Gastrocnemius medialis (tissue), 4 donors: ENCODE results near the gene AKAP6.

Source experiments
- POLR2A ChIP-seq, 2 donors: fragments of 450-650 bp; IDR thresholded peaks; one replicate each; pipeline ENCODE4 v1.6.1; 2017; ENCODE audit warnings: antibody characterized with exemption in 2 of 2, mild to moderate bottlenecking in 2 of 2, moderate library complexity in 2 of 2
- TF ChIP-seq, protein P1 (sequence below), 5 experiments: fragments of 450-650 bp in 3 of 5; fragments of 200-600 bp in 2 of 5; sonication (generic) in 2 of 5; IDR thresholded peaks in 4 of 5; conservative IDR thresholded peaks in 1 of 5; 1 replicate in 4 of 5; 2 replicates in 1 of 5; pipeline ENCODE4 v1.5.1; 2016 to 2019; ENCODE audit warnings: antibody characterized with exemption in 5 of 5, mild to moderate bottlenecking in 3 of 5, moderate library complexity in 3 of 5

GRCh38 chr14:32307881-32308582 is 21.1 kb upstream of the AKAP6 start:
- TF ChIP-seq, protein P1, sequence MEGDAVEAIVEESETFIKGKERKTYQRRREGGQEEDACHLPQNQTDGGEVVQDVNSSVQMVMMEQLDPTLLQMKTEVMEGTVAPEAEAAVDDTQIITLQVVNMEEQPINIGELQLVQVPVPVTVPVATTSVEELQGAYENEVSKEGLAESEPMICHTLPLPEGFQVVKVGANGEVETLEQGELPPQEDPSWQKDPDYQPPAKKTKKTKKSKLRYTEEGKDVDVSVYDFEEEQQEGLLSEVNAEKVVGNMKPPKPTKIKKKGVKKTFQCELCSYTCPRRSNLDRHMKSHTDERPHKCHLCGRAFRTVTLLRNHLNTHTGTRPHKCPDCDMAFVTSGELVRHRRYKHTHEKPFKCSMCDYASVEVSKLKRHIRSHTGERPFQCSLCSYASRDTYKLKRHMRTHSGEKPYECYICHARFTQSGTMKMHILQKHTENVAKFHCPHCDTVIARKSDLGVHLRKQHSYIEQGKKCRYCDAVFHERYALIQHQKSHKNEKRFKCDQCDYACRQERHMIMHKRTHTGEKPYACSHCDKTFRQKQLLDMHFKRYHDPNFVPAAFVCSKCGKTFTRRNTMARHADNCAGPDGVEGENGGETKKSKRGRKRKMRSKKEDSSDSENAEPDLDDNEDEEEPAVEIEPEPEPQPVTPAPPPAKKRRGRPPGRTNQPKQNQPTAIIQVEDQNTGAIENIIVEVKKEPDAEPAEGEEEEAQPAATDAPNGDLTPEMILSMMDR (IDR thresholded peaks at IDR 0.05 in 4 of 5, conservative IDR thresholded peaks at IDR 0.05 in 1 of 5) = no peak
- no peak for TF ChIP-seq POLR2A (IDR thresholded peaks at IDR 0.05)
